Measurements from ENCODE around the gene MAP4K2.

The MAP4K2 gene

DNA sequence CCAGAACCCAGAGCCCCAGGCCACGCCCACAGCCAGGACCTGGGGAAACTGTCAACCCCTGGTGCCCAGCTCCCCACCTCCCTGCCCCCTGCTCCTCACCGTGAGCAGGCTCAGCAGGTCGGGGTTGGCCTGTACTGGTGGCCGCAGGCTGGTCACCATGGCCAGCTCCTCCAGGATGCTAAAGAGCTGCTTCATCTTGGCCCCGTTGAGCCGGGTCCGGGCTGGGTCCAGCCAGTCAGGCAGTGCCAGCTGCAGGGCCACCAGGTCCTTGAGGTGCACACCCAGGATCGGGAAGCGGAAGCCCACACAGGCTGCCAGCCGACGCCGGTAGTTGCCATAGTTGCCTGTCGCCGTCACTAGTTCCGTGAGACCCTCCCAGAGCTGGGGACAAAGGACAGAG, 66.4 kb downstream of the MAP4K2 start:
- DNase-seq (ENCODE audit: low spot score), result no peak

DNA sequence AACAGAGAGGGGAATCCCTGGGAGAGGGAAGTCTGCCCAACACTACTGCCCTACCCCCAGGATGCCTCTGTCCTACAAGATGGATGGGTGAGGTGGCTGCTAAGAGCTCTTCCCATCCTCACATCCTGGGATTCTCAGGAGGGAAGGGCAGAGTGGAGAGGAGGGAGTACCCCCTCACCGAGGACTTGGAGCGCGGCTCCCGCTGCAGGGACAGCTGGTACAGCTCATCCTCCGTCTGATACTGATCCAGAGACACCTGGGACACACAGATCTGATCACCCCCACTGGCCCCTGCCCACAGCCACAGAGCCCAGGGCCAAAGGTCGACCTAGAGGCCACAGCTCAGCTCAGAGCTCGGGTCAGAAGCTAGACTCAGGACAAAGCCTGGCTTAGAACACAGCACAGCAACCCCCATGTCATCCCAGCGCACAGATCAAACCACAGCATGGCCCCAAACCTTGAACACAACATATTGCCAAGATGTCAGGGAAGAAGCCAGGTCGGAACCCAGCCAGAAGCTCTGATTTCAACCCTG, 67.2 kb downstream of the MAP4K2 start:
- DNase-seq (ENCODE audit: low spot score), result no peak

Data from iPS-NIHi11 (cell line).